Measurements from ENCODE around the gene TADA3. TPM values are rescaled to one million over a fixed set of nuclear protein-coding genes. Genes with fewer than 3 reads are reported as not detected.

The TADA3 gene
- total and polyA plus RNA-seq, 9 of the 15 experiments (the other 6 are each of a cell fraction or from before 2014, with no cell fraction given), result 4.1 to 110 (median 74.8) TPM

DNA sequence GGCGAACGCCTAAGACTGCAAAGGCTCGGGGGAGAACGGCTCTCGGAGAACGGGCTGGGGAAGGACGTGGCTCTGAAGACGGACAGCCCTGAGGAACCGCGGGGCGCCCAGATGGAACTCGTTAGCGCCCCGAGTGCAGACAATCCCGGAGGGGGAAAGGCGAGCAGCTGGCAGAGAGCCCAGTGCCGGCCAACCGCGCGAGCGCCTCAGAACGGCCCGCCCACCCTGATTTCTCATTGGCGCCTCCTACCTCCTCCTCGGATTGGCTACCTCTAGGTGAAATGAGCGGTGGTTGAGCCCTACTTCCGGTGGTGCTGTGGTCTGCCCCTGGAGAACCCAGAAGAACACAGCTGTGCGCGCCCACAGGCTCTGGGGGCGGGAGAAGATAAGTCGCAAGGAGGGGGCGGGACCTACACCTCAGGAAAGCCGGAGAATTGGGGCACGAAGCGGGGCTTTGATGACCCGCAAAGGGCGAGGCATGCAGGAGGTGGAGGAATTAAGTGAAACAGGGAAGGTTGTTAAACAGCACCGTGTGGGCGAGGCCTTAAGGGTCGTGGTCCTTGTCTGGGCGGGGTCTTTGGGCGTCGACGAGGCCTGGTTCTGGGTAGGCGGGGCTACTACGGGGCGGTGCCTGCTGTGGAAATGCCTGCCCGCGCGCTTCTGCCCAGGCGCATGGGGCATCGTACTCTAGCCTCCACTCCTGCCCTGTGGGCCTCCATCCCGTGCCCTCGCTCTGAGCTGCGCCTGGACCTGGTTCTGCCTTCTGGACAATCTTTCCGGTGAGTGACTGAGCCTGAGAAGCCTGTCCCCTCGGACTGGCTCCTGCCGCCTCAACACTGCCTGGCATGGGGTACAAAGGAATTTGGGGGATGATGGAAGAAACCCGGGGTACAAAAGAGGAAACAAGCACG, 42.4 kb downstream of the TADA3 start, which contains the start of gene OGG1 (continued):
- TF ChIP-seq, protein P1, sequence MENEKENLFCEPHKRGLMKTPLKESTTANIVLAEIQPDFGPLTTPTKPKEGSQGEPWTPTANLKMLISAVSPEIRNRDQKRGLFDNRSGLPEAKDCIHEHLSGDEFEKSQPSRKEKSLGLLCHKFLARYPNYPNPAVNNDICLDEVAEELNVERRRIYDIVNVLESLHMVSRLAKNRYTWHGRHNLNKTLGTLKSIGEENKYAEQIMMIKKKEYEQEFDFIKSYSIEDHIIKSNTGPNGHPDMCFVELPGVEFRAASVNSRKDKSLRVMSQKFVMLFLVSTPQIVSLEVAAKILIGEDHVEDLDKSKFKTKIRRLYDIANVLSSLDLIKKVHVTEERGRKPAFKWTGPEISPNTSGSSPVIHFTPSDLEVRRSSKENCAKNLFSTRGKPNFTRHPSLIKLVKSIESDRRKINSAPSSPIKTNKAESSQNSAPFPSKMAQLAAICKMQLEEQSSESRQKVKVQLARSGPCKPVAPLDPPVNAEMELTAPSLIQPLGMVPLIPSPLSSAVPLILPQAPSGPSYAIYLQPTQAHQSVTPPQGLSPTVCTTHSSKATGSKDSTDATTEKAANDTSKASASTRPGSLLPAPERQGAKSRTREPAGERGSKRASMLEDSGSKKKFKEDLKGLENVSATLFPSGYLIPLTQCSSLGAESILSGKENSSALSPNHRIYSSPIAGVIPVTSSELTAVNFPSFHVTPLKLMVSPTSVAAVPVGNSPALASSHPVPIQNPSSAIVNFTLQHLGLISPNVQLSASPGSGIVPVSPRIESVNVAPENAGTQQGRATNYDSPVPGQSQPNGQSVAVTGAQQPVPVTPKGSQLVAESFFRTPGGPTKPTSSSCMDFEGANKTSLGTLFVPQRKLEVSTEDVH (IDR thresholded peaks at IDR 0.05; ENCODE audit: low read depth, partially characterized antibody), result peak; percentile 60
- TF ChIP-seq PML (IDR thresholded peaks at IDR 0.05; ENCODE audit: low read length) (no peak; the same call in 1 of the 2 replicates), C11orf30 (IDR thresholded peaks at IDR 0.05; ENCODE audit: low read depth) (no peak), JUN (IDR thresholded peaks at IDR 0.05; ENCODE audit: borderline replicate concordance, low read depth, low read length) (no peak), JUN (CRISPR knock-in tag; IDR thresholded peaks at IDR 0.05; ENCODE audit: borderline replicate concordance) (no peak), TEAD2 (tag; IDR thresholded peaks at IDR 0.05) (no peak), TGIF2 (CRISPR knock-in tag; IDR thresholded peaks at IDR 0.05) (peak; percentile 32; the same call in 1 of the 2 replicates), ZNF274 (IDR thresholded peaks at IDR 0.05; ENCODE audit: borderline replicate concordance, low read depth, low read length) (no peak), KDM4B (IDR thresholded peaks at IDR 0.05; ENCODE audit: borderline replicate concordance in 2 of 2, low read depth in 1 of 2) (peak in 1 of 2 experiments; percentile 35; a peak in 1 of 4 replicates), RBFOX2 (IDR thresholded peaks at IDR 0.05; ENCODE audit: low read depth, low read length) (peak; percentile 92), SNIP1 (IDR thresholded peaks at IDR 0.05; ENCODE audit: low read depth) (no peak), SPI1 (IDR thresholded peaks at IDR 0.05; ENCODE audit: borderline replicate concordance, low read depth, low read length) (0 out of 2 replicates have a peak, but pooled peaks have one; percentile 1), ZEB2 (IDR thresholded peaks at IDR 0.05) (0 out of 2 replicates have a peak, but pooled peaks have one; percentile 11)
- TF ChIP-seq, protein P2, sequence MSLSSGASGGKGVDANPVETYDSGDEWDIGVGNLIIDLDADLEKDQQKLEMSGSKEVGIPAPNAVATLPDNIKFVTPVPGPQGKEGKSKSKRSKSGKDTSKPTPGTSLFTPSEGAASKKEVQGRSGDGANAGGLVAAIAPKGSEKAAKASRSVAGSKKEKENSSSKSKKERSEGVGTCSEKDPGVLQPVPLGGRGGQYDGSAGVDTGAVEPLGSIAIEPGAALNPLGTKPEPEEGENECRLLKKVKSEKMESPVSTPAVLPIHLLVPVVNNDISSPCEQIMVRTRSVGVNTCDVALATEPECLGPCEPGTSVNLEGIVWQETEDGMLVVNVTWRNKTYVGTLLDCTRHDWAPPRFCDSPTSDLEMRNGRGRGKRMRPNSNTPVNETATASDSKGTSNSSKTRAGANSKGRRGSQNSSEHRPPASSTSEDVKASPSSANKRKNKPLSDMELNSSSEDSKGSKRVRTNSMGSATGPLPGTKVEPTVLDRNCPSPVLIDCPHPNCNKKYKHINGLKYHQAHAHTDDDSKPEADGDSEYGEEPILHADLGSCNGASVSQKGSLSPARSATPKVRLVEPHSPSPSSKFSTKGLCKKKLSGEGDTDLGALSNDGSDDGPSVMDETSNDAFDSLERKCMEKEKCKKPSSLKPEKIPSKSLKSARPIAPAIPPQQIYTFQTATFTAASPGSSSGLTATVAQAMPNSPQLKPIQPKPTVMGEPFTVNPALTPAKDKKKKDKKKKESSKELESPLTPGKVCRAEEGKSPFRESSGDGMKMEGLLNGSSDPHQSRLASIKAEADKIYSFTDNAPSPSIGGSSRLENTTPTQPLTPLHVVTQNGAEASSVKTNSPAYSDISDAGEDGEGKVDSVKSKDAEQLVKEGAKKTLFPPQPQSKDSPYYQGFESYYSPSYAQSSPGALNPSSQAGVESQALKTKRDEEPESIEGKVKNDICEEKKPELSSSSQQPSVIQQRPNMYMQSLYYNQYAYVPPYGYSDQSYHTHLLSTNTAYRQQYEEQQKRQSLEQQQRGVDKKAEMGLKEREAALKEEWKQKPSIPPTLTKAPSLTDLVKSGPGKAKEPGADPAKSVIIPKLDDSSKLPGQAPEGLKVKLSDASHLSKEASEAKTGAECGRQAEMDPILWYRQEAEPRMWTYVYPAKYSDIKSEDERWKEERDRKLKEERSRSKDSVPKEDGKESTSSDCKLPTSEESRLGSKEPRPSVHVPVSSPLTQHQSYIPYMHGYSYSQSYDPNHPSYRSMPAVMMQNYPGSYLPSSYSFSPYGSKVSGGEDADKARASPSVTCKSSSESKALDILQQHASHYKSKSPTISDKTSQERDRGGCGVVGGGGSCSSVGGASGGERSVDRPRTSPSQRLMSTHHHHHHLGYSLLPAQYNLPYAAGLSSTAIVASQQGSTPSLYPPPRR (CRISPR knock-in tag; IDR thresholded peaks at IDR 0.05; ENCODE audit: borderline replicate concordance), result no peak
- TF ChIP-seq, protein P3, sequence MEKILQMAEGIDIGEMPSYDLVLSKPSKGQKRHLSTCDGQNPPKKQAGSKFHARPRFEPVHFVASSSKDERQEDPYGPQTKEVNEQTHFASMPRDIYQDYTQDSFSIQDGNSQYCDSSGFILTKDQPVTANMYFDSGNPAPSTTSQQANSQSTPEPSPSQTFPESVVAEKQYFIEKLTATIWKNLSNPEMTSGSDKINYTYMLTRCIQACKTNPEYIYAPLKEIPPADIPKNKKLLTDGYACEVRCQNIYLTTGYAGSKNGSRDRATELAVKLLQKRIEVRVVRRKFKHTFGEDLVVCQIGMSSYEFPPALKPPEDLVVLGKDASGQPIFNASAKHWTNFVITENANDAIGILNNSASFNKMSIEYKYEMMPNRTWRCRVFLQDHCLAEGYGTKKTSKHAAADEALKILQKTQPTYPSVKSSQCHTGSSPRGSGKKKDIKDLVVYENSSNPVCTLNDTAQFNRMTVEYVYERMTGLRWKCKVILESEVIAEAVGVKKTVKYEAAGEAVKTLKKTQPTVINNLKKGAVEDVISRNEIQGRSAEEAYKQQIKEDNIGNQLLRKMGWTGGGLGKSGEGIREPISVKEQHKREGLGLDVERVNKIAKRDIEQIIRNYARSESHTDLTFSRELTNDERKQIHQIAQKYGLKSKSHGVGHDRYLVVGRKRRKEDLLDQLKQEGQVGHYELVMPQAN (IDR thresholded peaks at IDR 0.05; ENCODE audit: borderline replicate concordance), result peak; percentile 88
- TF ChIP-seq, protein P4, sequence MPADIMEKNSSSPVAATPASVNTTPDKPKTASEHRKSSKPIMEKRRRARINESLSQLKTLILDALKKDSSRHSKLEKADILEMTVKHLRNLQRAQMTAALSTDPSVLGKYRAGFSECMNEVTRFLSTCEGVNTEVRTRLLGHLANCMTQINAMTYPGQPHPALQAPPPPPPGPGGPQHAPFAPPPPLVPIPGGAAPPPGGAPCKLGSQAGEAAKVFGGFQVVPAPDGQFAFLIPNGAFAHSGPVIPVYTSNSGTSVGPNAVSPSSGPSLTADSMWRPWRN (IDR thresholded peaks at IDR 0.05; ENCODE audit: low read depth), result peak; percentile 32; the same call in 1 of the 2 replicates

All from K562 (cell line).